Heart left ventricle (tissue), 16 donors: ENCODE results near the gene NECTIN1. TPM values are rescaled to one million over a fixed set of nuclear protein-coding genes. Genes with fewer than 3 reads are reported as not detected.

Experiments used
- ATAC-seq, 4 donors: fragments of 200-7000 bp; cut with Tn5 transposase; one replicate each; pipeline ENCODE4 v1.9.1; 2020 to 2022; ENCODE audit warnings: moderate library complexity in 4 of 4, mild to moderate bottlenecking in 3 of 4, moderate number of reproducible peaks in 1 of 4
- DNase-seq, 5 donors: peaks; one replicate each; pipeline ENCODE4 v3.0.0-alpha.2; 2020
- H3K27ac ChIP-seq, 12 donors: fragments of 200-600 bp; sonication (generic) in 4 of 12; one replicate each; pipeline versions ENCODE4 v1.5.0 to v1.8.0; 2016 to 2022; ENCODE audit warnings: mild to moderate bottlenecking in 2 of 12
- H3K27me3 ChIP-seq, 9 donors: fragments of 200-600 bp; sonication (generic) in 2 of 9; one replicate each; pipeline versions ENCODE4 v1.5.1 to v1.8.0; 2016 to 2022; ENCODE audit warnings: mild to moderate bottlenecking in 3 of 9
- H3K36me3 ChIP-seq, 9 donors: fragments of 200-600 bp; sonication (generic) in 2 of 9; one replicate each; pipeline versions ENCODE4 v1.5.0 to v1.8.0; 2018 to 2022; ENCODE audit warnings: mild to moderate bottlenecking in 2 of 9
- H3K4me1 ChIP-seq, 12 donors: fragments of 200-600 bp; sonication (generic) in 4 of 12; one replicate each; pipeline versions ENCODE4 v1.5.0 to v1.8.0; 2016 to 2022; ENCODE audit warnings: mild to moderate bottlenecking in 3 of 12
- H3K4me3 ChIP-seq, 12 donors: fragments of 200-600 bp; sonication (generic) in 4 of 12; one replicate each; pipeline versions ENCODE4 v1.5.0 to v1.8.0; 2017 to 2022; ENCODE audit warnings: mild to moderate bottlenecking in 9 of 12, moderate library complexity in 4 of 12
- H3K9me3 ChIP-seq, 12 donors: fragments of 200-600 bp; sonication (generic) in 4 of 12; one replicate each; pipeline versions ENCODE4 v1.5.0 to v1.8.0; 2016 to 2022; ENCODE audit warnings: mild to moderate bottlenecking in 1 of 12
- CTCF ChIP-seq, 12 donors: fragments of 200-600 bp; sonication (generic) in 4 of 12; IDR thresholded peaks; one replicate each; pipeline versions ENCODE4 v1.5.0 to v1.8.0; 2018 to 2022; ENCODE audit warnings: antibody characterized with exemption in 12 of 12, mild to moderate bottlenecking in 5 of 12
- POLR2A ChIP-seq, 2 donors: fragments of 450-650 bp; IDR thresholded peaks; one replicate each; pipeline ENCODE4 v1.6.1; 2017; ENCODE audit warnings: antibody characterized with exemption in 2 of 2, mild to moderate bottlenecking in 2 of 2, moderate library complexity in 2 of 2
- WGBS, 4 donors: extraction: QIAGEN DNeasy Blood & Tissue Kit in 2 of 4; methylation state at CpG; one replicate each; pipeline versions ENCODE4 v1.1.5 to v1.1.7; 2013 to 2018; 5-methylcytosine and 5-hydroxymethylcytosine counted together
- intact Hi-C, 10 donors: fragments of 100-400 bp; cut with DNase I; formaldehyde crosslinking; loops; one replicate each; pipeline versions ENCODE4 v1.11.1 to v1.14.2; 2022
- polyA plus RNA-seq, 2 donors: library from polyadenylated mRNA; stranded (reverse); fragments of 200-250 nt; gene quantifications; one replicate each; pipeline ENCODE4 v1.2.3, GENCODE V29; 2013
- total RNA-seq, 9 donors: library from RNA; depleted of rRNA in 2 of 9; stranded (reverse); fragments of >200 nt in 2 of 9; fragmentation: NEBNext Ultra II Directional in 3 of 9; extraction: Animal tissue kit (Norgen Biotek cat#: 25700) in 3 of 9; gene quantifications; one replicate each; pipeline versions ENCODE4 v1.1.0 to v1.2.4, GENCODE V29; 2016 to 2023
- donor health status: ischemic (EF 13 %, LVEDD 7.1; RV severe dilation, severe dysfunction).
- donor health status: healthy with polysubstance abuse.
- donor health status: DM: no; HTN: yes; CAD: no.
- donor health status: DM: no; HTN: no; CAD: no.
- donor health status: ischemic (EF 25% LVEDD 6.9; RV normal size, moderate dysfunction).
- donor health status: ischemic (EF 25% LVEDD 5.7; RV mildly dilated, moderate dysfunction).
- donor health status: healthy.
- donor health status: DM: yes; HTN: yes; CAD: no.
- donor health status: ischemic (EF 35%, LVEDD 5.7; RV mildly dilated, moderate dysfunction).
- donor health status: nonischemic (EF 11% LVEDD 7.7; RV severe dilation, severe dysfunction).
- donor health status: DM: yes; HTN: yes; CAD: no.
- donor health status: PGD.
- donor health status: ischemic (EF 29% LVEDD 5.4; RV normal size, mild dysfunction).
- donor health status: nonischemic (EF 23%, LVEDD 6.1; RV moderate dilation, normal function).

NECTIN1 gene
- total and polyA plus RNA-seq, 11 donors: 5.8 to 28.6 (median 18.5) TPM

GRCh38 chr11:119610836-119611426, 118.1 kb downstream of the NECTIN1 start:
- 88 to 90% (median 89%) methylated on average over 5 of the region's 5 CpGs for WGBS, 4 donors
- TF ChIP-seq CTCF (IDR thresholded peaks at IDR 0.05): no peak
- no peak for TF ChIP-seq POLR2A (IDR thresholded peaks at IDR 0.05)
- Histone ChIP-seq H3K4me1 (peaks cover 0 to 12% (median 0%) of the 10 kb centered on the region in 12 donors), H3K4me3 (no peak overlapping the region), H3K27me3 (peaks cover 0 to 29% (median 0%) of the 10 kb centered on the region in 9 donors), H3K27ac (no peak overlapping the region), H3K9me3 (no peaks in the 10 kb centered on the region), H3K36me3 (no peaks in the 10 kb centered on the region)
- ATAC-seq (no peak), DNase-seq (no peak)
- intact Hi-C loops: no loop called here

DNA sequence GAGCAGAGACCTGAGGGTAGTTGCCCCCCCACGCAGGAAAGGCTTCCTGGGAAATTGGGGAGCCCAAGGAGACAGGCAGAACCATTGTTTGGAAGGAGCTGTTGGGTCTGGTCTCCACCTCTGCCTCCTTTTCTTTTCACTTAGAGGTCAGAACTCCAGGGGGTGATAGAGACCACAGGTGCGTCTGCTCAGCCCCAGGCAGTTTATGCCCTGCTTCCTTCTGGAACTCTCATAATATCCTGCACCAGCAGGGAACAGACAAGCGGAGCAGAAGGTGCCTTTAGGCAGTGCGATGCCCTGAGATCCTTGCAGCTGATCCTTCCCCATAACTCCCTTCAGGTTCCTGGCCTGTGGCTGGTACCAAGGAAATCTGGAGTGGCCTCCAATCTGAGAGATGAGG, 120.2 kb downstream of the NECTIN1 start:
- intact Hi-C loops: no loop called here
- 54 to 73% (median 65%) methylated on average over 4 of the region's 4 CpGs for WGBS, 4 donors
- peaks cover 0 to 33% (median 0%) of the 10 kb centered on the region in 9 donors for H3K27me3 ChIP-seq
- DNase-seq (no peak), ATAC-seq (no peak)
- no peaks in the 10 kb centered on the region for H3K4me1 ChIP-seq
- H3K9me3 ChIP-seq: no peaks in the 10 kb centered on the region
- H3K4me3 ChIP-seq: no peak overlapping the region
- H3K27ac ChIP-seq: no peak overlapping the region
- no peaks in the 10 kb centered on the region for H3K36me3 ChIP-seq
- no peak for TF ChIP-seq POLR2A (IDR thresholded peaks at IDR 0.05)
- no peak for TF ChIP-seq CTCF (IDR thresholded peaks at IDR 0.05)

DNA sequence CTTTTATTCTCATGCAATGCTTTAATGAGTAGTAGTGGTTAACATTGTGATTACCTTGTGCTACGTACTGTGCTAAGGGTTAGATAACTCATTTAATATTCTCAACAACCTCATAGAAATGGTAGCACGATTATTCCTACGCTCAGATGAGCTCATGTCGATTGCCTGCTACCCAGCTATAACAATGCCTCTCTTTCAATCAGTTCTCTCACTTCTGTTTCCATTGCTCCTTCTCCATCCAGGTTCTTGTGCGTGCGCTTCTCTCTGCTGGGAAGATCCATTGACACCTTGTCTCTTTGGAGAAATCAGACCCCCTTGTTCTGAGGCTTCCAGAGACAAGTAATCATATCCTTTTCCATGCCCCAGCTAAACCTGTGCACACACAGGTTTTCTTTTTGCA, 120.8 kb downstream of the NECTIN1 start:
- ATAC-seq: no peak
- intact Hi-C loops: no loop called here
- peaks cover 0 to 37% (median 0%) of the 10 kb centered on the region in 9 donors for H3K27me3 ChIP-seq
- H3K4me3 ChIP-seq: no peak overlapping the region
- DNase-seq: no peak
- H3K36me3 ChIP-seq: no peaks in the 10 kb centered on the region
- H3K4me1 ChIP-seq: no peaks in the 10 kb centered on the region
- no peak for TF ChIP-seq CTCF (IDR thresholded peaks at IDR 0.05)
- no peak for TF ChIP-seq POLR2A (IDR thresholded peaks at IDR 0.05)
- no peaks in the 10 kb centered on the region for H3K9me3 ChIP-seq
- no peak overlapping the region for H3K27ac ChIP-seq
- 67 to 74% (median 72%) methylated on average over 6 of the region's 6 CpGs for WGBS, 4 donors

- TF ChIP-seq CTCF (IDR thresholded peaks at IDR 0.05) (no peak), POLR2A (IDR thresholded peaks at IDR 0.05) (no peak)
- H3K9me3 ChIP-seq: no peaks in the 10 kb centered on the region
- no peaks in the 10 kb centered on the region for H3K36me3 ChIP-seq
- ATAC-seq (no peak), DNase-seq (no peak)
- intact Hi-C loops: no loop called here
- H3K4me3 ChIP-seq: no peak overlapping the region
- peaks cover 0 to 41% (median 0%) of the 10 kb centered on the region in 9 donors for H3K27me3 ChIP-seq
- 31 to 47% (median 33%) methylated on average over 5 of the region's 5 CpGs for WGBS, 4 donors
- H3K4me1 ChIP-seq: no peaks in the 10 kb centered on the region
- no peak overlapping the region for H3K27ac ChIP-seq
These were observed 121.3 kb downstream of the NECTIN1 start for GRCh38 chr11:119607726-119608125.
